Calu3 (cell line): ENCODE measurements around the gene SRF. TPM values are rescaled to one million over a fixed set of nuclear protein-coding genes. Genes with fewer than 3 reads are reported as not detected.

Experiments
- total RNA-seq: library from RNA; stranded (reverse); gene quantifications from 2 replicates; pipeline ENCODE4 v1.2.3, GENCODE V29; 2022

Gene SRF
- total RNA-seq, 1 experiment from 2014 or later, result 48.0 TPM

Other genes with a start within 250 kb of the SRF start
- 57.9 and 60.7 TPM in 2 replicates for gene CNPY3, start 241.8 kb upstream of the SRF start, total RNA-seq
- gene GNMT, start 210.5 kb upstream of the SRF start, total RNA-seq, result 0.45 TPM in 1 of 2 replicates, not detected in the other
- 27.8 and 28.4 TPM in 2 replicates for gene PEX6, start 192.1 kb upstream of the SRF start, total RNA-seq
- gene PPP2R5D, start 186.7 kb upstream of the SRF start, total RNA-seq, result 49.4 and 55.8 TPM in 2 replicates
- gene MEA1, start 157.3 kb upstream of the SRF start, total RNA-seq, result 110 and 115 TPM in 2 replicates
- gene KLHDC3, start 157.0 kb upstream of the SRF start, total RNA-seq, result 85.9 and 95.7 TPM in 2 replicates
- 94.9 and 101 TPM in 2 replicates for gene RRP36, start 149.6 kb upstream of the SRF start, total RNA-seq
- 25.5 and 25.9 TPM in 2 replicates for gene CUL7, start 117.4 kb upstream of the SRF start, total RNA-seq
- gene MRPL2, start 111.8 kb upstream of the SRF start, total RNA-seq, result 125 and 135 TPM in 2 replicates
- 42.1 and 50.7 TPM in 2 replicates for gene KLC4, start 111.6 kb upstream of the SRF start, total RNA-seq
- gene PTK7, start 95.0 kb upstream of the SRF start, total RNA-seq, result 49.7 and 66.0 TPM in 2 replicates
- gene CUL9, start 10.9 kb downstream of the SRF start, total RNA-seq, result 73.1 and 82.8 TPM in 2 replicates
- gene DNPH1, start 58.2 kb downstream of the SRF start, total RNA-seq, result 82.6 and 86.8 TPM in 2 replicates
- 0.17 and 0.29 TPM in 2 replicates for gene TTBK1, start 72.2 kb downstream of the SRF start, total RNA-seq
- gene SLC22A7, start 127.0 kb downstream of the SRF start, total RNA-seq, result not detected in 2 replicates
- gene CRIP3, start 137.6 kb downstream of the SRF start, total RNA-seq, result 2.3 and 5.4 TPM in 2 replicates
- gene ZNF318, start 198.4 kb downstream of the SRF start, total RNA-seq, result 14.7 and 15.8 TPM in 2 replicates